ENCODE results near the gene UPP2.

UPP2 gene

GRCh38 chr2:158112992-158113391 is 11.3 kb downstream of the UPP2 start:
- no peak for DNase-seq

- DNase-seq = no peak
Observed at GRCh38 chr2:158113741-158114295, 12.1 kb downstream of the UPP2 start.

- DNase-seq = no peak
Observed at GRCh38 chr2:158114516-158114915, 12.8 kb downstream of the UPP2 start.

- no peak for DNase-seq
Observed at GRCh38 chr2:158115202-158115767, 13.6 kb downstream of the UPP2 start.

GRCh38 chr2:158116936-158117335 is 15.3 kb downstream of the UPP2 start:
- no peak for DNase-seq

- no peak for DNase-seq
Observed at GRCh38 chr2:158120102-158120501, 18.4 kb downstream of the UPP2 start.

- no peak for DNase-seq
Observed at GRCh38 chr2:158120664-158121641, 19.3 kb downstream of the UPP2 start.

GRCh38 chr2:158124896-158125295 is 23.2 kb downstream of the UPP2 start:
- no peak for DNase-seq

GRCh38 chr2:158125756-158126498 is 24.3 kb downstream of the UPP2 start:
- no peak for DNase-seq

- DNase-seq = no peak
Observed at GRCh38 chr2:158127380-158127804, 25.7 kb downstream of the UPP2 start.

GRCh38 chr2:158128168-158128973 is 26.7 kb downstream of the UPP2 start:
- DNase-seq = no peak

GRCh38 chr2:158129037-158129436 is 27.4 kb downstream of the UPP2 start:
- DNase-seq = no peak

GRCh38 chr2:158130832-158131473 is 29.3 kb downstream of the UPP2 start:
- DNase-seq = no peak

GRCh38 chr2:158131483-158131912 is 29.8 kb downstream of the UPP2 start:
- DNase-seq = no peak

GRCh38 chr2:158131919-158132566 is 30.4 kb downstream of the UPP2 start:
- DNase-seq = no peak

GRCh38 chr2:158134055-158134454 is 32.4 kb downstream of the UPP2 start:
- no peak for DNase-seq

- no peak for DNase-seq
Observed at GRCh38 chr2:158134655-158135054, 33.0 kb downstream of the UPP2 start.

GRCh38 chr2:158135096-158135495 is 33.4 kb downstream of the UPP2 start:
- DNase-seq = no peak

GRCh38 chr2:158138255-158138654 is 36.6 kb downstream of the UPP2 start:
- DNase-seq = no peak

GRCh38 chr2:158140201-158140600 is 38.5 kb downstream of the UPP2 start:
- DNase-seq = no peak

- DNase-seq = no peak
Observed at GRCh38 chr2:158142165-158142564, 40.5 kb downstream of the UPP2 start.

Data from activated CD8-positive, alpha-beta memory T cell treated with anti-CD3 and anti-CD28 coated beads for 24 hours (primary cell).